Prostate gland (tissue), 1 donor: Measurements from ENCODE around the gene PDE7B.

Experiments
- POLR2A ChIP-seq: fragments of 450-650 bp; IDR thresholded peaks from one replicate; pipeline ENCODE4 v1.6.1; 2016; ENCODE audit warnings: antibody characterized with exemption, mild to moderate bottlenecking
- POLR2AphosphoS5 ChIP-seq: sonication (generic); formaldehyde crosslinking; IDR thresholded peaks from one replicate; pipeline ENCODE4 v1.6.1; 2017; ENCODE audit warnings: antibody characterized with exemption

- TF ChIP-seq POLR2A (no peak), POLR2AphosphoS5 (no peak)
These were observed 31.5 kb downstream of the PDE7B start for GRCh38 chr6:135883045-135883444.
